OCI-LY7 (cell line): ENCODE results near the gene LDLRAD4. TPM values are rescaled to one million over a fixed set of nuclear protein-coding genes. Genes with fewer than 3 reads are reported as not detected.

Source experiments
- BruUV-seq: library from RNA; stranded (reverse); fragments of 400-500 nt; replicated peaks from 2 replicates; lab custom pipeline; 2021; lab: Mats Ljungman, UMichigan
- CTCF ChIA-PET: fragments of 300-600 bp; sonication (Branson Sonifier 250); formaldehyde crosslinking; loops from one replicate; lab custom pipeline; 2022; ENCODE audit warnings: antibody characterized with exemption; ENCODE audit not compliant: unreplicated experiment; lab: Charles Lee
- POLR2A ChIA-PET: fragments of 300-600 bp; sonication (Branson Sonifier 250); formaldehyde crosslinking; loops from one replicate; lab custom pipeline; 2022; ENCODE audit warnings: antibody characterized with exemption; lab: Charles Lee
- DNase-seq: peaks from one replicate; pipeline ENCODE4 v3.0.0-alpha.2; 2015; ENCODE audit warnings: low spot score
- H2AFZ ChIP-seq: fragments of 200-600 bp; sonication (generic), shearing (Covaris generic); 2 replicates; pipeline ENCODE4 v1.6.1; 2014; ENCODE audit warnings: mild to moderate bottlenecking, antibody characterized with exemption, low read length, moderate library complexity
- H3K27ac ChIP-seq: fragments of 200-600 bp; sonication (generic); 2 replicates; pipeline ENCODE4 v1.5.1; 2014; ENCODE audit warnings: mixed run types, low read depth, mild to moderate bottlenecking, moderate library complexity, low read length, inconsistent platforms; ENCODE audit not compliant: poor library complexity, severe bottlenecking
- H3K36me3 ChIP-seq: fragments of 200-600 bp; sonication (generic); 2 replicates; pipeline ENCODE4 v1.6.1; 2014; ENCODE audit warnings: mild to moderate bottlenecking, antibody characterized with exemption, low read length, moderate library complexity, mixed read lengths; ENCODE audit not compliant: insufficient read depth
- H3K4me1 ChIP-seq: fragments of 200-600 bp; sonication (generic); 2 replicates; pipeline ENCODE4 v1.5.1; 2014; ENCODE audit warnings: mild to moderate bottlenecking, low read length; ENCODE audit not compliant: insufficient read depth, poor library complexity, severe bottlenecking
- H3K4me2 ChIP-seq: fragments of 200-600 bp; sonication (generic); 2 replicates; pipeline ENCODE4 v1.6.1; 2014; ENCODE audit warnings: mild to moderate bottlenecking, low read length
- H3K4me3 ChIP-seq: fragments of 200-600 bp; sonication (generic); 2 replicates; pipeline ENCODE4 v1.5.1; 2014; ENCODE audit warnings: mild to moderate bottlenecking, low read depth, low read length; ENCODE audit not compliant: poor library complexity, severe bottlenecking
- H3K79me2 ChIP-seq: fragments of 200-600 bp; sonication (generic); 2 replicates; pipeline ENCODE4 v1.6.1; 2016; ENCODE audit warnings: low read depth, mild to moderate bottlenecking, low read length, moderate library complexity, mixed read lengths; ENCODE audit not compliant: insufficient read depth
- H3K9me2 ChIP-seq: fragments of 200-600 bp; sonication (generic); 2 replicates; pipeline ENCODE4 v1.6.1; 2016; ENCODE audit warnings: mild to moderate bottlenecking, low read length, mixed read lengths; ENCODE audit not compliant: insufficient read depth
- H3K9me3 ChIP-seq: fragments of 200-600 bp; sonication (generic); 2 replicates; pipeline ENCODE4 v1.6.1; 2014; ENCODE audit warnings: mild to moderate bottlenecking, mixed run types, low read length, mixed read lengths
- H4K20me1 ChIP-seq: fragments of 200-600 bp; sonication (generic); 2 replicates; pipeline ENCODE4 v1.6.1; 2014; ENCODE audit warnings: mild to moderate bottlenecking, antibody characterized with exemption, low read length, moderate library complexity, mixed read lengths; ENCODE audit not compliant: insufficient read depth
- EZH2phosphoT487 ChIP-seq: fragments of 200-600 bp; sonication (generic); IDR thresholded peaks from 2 replicates; pipeline ENCODE4 v1.6.1; 2018; ENCODE audit warnings: low read depth, borderline replicate concordance, mild to moderate bottlenecking, mixed run types, antibody characterized with exemption, low read length, moderate library complexity, mixed read lengths
- intact Hi-C: fragments of 100-400 bp; cut with micrococcal nuclease; formaldehyde crosslinking; loops from one replicate; pipeline ENCODE4 v1.10.0; 2022; ENCODE audit not compliant: unreplicated experiment
- total RNA-seq, 2 experiments: library from RNA; depleted of rRNA in 1 of 2; stranded (reverse); fragments of >200 nt in 1 of 2; shearing (Covaris generic) in 1 of 2; gene quantifications; 2 replicates each; pipeline ENCODE4 v1.2.3, GENCODE V29; 2014 to 2022
- TF ChIP-seq, protein P1 (sequence below): fragments of 200-600 bp; sonication (generic); conservative IDR thresholded peaks from 2 replicates; pipeline ENCODE4 v1.5.1; 2014; ENCODE audit warnings: mild to moderate bottlenecking, antibody characterized with exemption, low read length, moderate library complexity, mixed read lengths

LDLRAD4 gene
- total RNA-seq, 2 experiments from 2014 or later = 26.2 to 43.8 TPM

DNA sequence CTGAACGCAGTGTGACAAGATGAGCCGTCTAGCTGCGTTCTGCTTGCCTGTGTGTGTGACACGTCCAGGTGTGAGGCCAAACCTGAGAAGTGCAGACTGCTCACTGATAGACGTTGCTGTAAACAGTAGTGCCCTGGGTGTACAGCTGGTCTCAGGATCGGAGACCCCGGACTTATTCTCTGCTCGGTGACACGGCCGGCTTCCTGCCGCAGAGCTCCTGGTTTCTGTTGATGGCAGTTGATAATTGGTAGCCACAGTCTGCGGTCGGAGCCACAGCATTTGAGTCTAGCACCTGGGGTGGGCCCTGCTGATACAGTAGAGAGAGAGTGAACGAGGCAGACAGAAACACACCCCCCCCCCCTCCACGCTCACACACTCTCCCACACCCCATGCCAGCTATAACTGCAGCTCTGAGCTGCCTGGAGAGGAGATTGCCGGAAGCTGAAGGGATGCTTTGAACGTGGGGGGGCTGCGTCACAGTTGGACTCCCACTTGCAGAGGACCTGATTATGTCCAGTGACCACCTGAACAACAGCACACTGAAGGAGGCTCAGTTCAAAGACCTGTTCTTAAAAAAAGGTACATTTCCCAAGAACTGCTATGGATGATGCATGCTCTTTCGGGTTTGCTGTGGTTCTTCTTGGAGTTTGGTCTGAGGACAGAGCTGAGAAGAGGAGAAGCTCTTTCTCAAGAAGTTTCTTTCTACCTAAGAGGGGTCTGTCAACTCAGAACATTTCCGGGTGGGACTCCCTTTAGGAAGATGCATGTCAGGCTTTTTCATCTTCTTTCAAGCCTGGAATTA is 393.8 kb downstream of the LDLRAD4 start:
- ChIA-PET CTCF (interaction anchor here (0.6 to 1.6 kb wide), 7 partner anchors 17 to 149 kb away, joined by 3 to 7 read pairs (median 4); no protein-coding TSS in a partner anchor), POLR2A (interaction anchor here (0.5 to 9.2 kb wide), 21 partner anchors 8 to 621 kb away, joined by 3 to 65 read pairs (median 4); partner anchors contain the start of genes CEP192, FAM210A and RNMT)
- TF ChIP-seq, protein P1, sequence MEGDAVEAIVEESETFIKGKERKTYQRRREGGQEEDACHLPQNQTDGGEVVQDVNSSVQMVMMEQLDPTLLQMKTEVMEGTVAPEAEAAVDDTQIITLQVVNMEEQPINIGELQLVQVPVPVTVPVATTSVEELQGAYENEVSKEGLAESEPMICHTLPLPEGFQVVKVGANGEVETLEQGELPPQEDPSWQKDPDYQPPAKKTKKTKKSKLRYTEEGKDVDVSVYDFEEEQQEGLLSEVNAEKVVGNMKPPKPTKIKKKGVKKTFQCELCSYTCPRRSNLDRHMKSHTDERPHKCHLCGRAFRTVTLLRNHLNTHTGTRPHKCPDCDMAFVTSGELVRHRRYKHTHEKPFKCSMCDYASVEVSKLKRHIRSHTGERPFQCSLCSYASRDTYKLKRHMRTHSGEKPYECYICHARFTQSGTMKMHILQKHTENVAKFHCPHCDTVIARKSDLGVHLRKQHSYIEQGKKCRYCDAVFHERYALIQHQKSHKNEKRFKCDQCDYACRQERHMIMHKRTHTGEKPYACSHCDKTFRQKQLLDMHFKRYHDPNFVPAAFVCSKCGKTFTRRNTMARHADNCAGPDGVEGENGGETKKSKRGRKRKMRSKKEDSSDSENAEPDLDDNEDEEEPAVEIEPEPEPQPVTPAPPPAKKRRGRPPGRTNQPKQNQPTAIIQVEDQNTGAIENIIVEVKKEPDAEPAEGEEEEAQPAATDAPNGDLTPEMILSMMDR = no peak
- no peak for TF ChIP-seq EZH2phosphoT487
- Histone ChIP-seq H3K9me2 (no peaks in the 10 kb centered on the region), H3K27ac (peak overlapping the region; percentile 98), H4K20me1 (no peaks in the 10 kb centered on the region), H3K4me1 (peaks cover 71% of the 10 kb centered on the region), H3K36me3 (peaks cover 8% of the 10 kb centered on the region; the same call in 1 of the 2 replicates), H3K4me3 (peak overlapping the region; percentile 85), H3K9me3 (no peaks in the 10 kb centered on the region), H3K79me2 (peaks cover 49% of the 10 kb centered on the region), H2AFZ (peak overlapping the region; percentile 76; the same call in 1 of the 2 replicates), H3K4me2 (peak overlapping the region; percentile 99)
- BruUV-seq = TSS peak; percentile 84
- intact Hi-C loops = loop anchor here (1.0 kb wide), 1 partner anchor 45 kb away; no protein-coding TSS in a partner anchor
- peak; percentile 96 for DNase-seq

DNA sequence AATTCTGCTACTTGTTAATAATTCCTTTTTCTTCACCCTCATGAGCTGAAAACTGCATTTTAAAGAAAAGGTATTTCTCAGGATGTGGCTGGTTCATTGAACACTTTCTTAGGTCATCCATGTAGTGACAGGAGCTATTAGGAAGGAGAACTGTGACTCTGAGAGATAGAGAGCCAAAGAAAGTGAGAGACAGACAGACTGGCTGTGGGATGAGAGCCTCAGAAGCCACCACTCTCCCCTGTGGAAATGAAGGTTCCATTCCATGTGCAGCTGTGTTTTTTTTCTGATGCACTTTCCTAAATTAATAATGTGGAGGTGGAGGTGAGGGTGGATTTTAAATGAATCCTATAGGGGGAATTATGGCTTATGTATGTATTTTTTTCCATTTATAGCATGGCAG is 394.5 kb downstream of the LDLRAD4 start:
- H3K4me3 ChIP-seq = peak overlapping the region; percentile 85
- H3K4me1 ChIP-seq = peaks cover 78% of the 10 kb centered on the region

More for the DNA sequence above, 394.5 kb downstream of the LDLRAD4 start:
- peak overlapping the region; percentile 99 for H3K4me2 ChIP-seq
- DNase-seq = peak; percentile 24
- intact Hi-C loops = loop anchor here (1.0 kb wide), 1 partner anchor 36 kb away; no protein-coding TSS in a partner anchor
- ChIA-PET POLR2A (interaction anchor here (0.6 to 9.2 kb wide), 15 partner anchors 9 to 200 kb away, joined by 3 to 65 read pairs (median 4); partner anchors contain the start of genes FAM210A and RNMT), CTCF (interaction anchor here (1.0 to 1.6 kb wide), 5 partner anchors 16 to 54 kb away, joined by 3 to 8 read pairs (median 4); no protein-coding TSS in a partner anchor)
- peaks cover 56% of the 10 kb centered on the region for H3K79me2 ChIP-seq
- H2AFZ ChIP-seq = no peak overlapping the region
- H4K20me1 ChIP-seq = no peaks in the 10 kb centered on the region
- TF ChIP-seq, protein P1 = no peak
- TF ChIP-seq EZH2phosphoT487 = no peak
- no peaks in the 10 kb centered on the region for H3K9me2 ChIP-seq
- BruUV-seq = TSS peak; percentile 49
- H3K36me3 ChIP-seq = peaks cover 8% of the 10 kb centered on the region; the same call in 1 of the 2 replicates
- peak overlapping the region; percentile 98 for H3K27ac ChIP-seq
- no peaks in the 10 kb centered on the region for H3K9me3 ChIP-seq
